IMR-90 (cell line): Measurements from ENCODE around the gene MLH3.

Source experiments
- BHLHE40 ChIP-seq: fragments of 150-350 bp; IDR thresholded peaks from 2 replicates; pipeline ENCODE4 v1.6.1; 2016; ENCODE audit warnings: mild to moderate bottlenecking, low read depth, low read length
- CEBPB ChIP-seq: IDR thresholded peaks from 2 replicates; pipeline ENCODE4 v1.6.1; 2012; ENCODE audit warnings: low read depth, low read length, improper control_type of control experiment
- CTCF ChIP-seq: conservative IDR thresholded peaks from 2 replicates; pipeline ENCODE4 v1.5.1; 2012; ENCODE audit warnings: mild to moderate bottlenecking, low read depth, low read length, improper control_type of control experiment
- FOS ChIP-seq: fragments of 150-350 bp; IDR thresholded peaks from 2 replicates; pipeline ENCODE4 v1.6.1; 2016; ENCODE audit warnings: low read depth, low read length
- MAZ ChIP-seq: IDR thresholded peaks from 2 replicates; pipeline ENCODE4 v1.6.1; 2012; ENCODE audit warnings: low read depth, mild to moderate bottlenecking, low read length, improper control_type of control experiment, moderate library complexity, borderline replicate concordance
- POLR2A ChIP-seq: IDR thresholded peaks from 2 replicates; pipeline ENCODE4 v1.6.1; 2012; ENCODE audit warnings: mild to moderate bottlenecking, low read depth, low read length
- RAD21 ChIP-seq: IDR thresholded peaks from 2 replicates; pipeline ENCODE4 v1.6.1; 2012; ENCODE audit warnings: low read length, improper control_type of control experiment
- RCOR1 ChIP-seq: IDR thresholded peaks from 2 replicates; pipeline ENCODE4 v1.6.1; 2012; ENCODE audit warnings: mild to moderate bottlenecking, low read length, improper control_type of control experiment; ENCODE audit not compliant: insufficient replicate concordance
- SMC3 ChIP-seq: fragments of 150-350 bp; IDR thresholded peaks from 2 replicates; pipeline ENCODE4 v1.6.1; 2016; ENCODE audit warnings: low read depth, mild to moderate bottlenecking, antibody characterized with exemption, low read length, moderate library complexity
- USF2 ChIP-seq: fragments of 150-350 bp; IDR thresholded peaks from 2 replicates; pipeline ENCODE4 v1.6.1; 2017; ENCODE audit warnings: mild to moderate bottlenecking, antibody characterized with exemption, low read length, low read depth

GRCh38 chr14:74979442-74980397 is 71.5 kb downstream of the MLH3 start:
- TF ChIP-seq BHLHE40: no peak
- no peak for TF ChIP-seq SMC3
- TF ChIP-seq MAZ: no peak
- no peak for TF ChIP-seq CTCF
- TF ChIP-seq POLR2A: no peak
- TF ChIP-seq RAD21: no peak
- no peak for TF ChIP-seq FOS
- TF ChIP-seq RCOR1: no peak
- no peak for TF ChIP-seq USF2
- no peak for TF ChIP-seq CEBPB
